ENCODE data around the gene LMTK3. TPM values are rescaled to one million over a fixed set of nuclear protein-coding genes. Genes with fewer than 3 reads are reported as not detected.

LMTK3 gene
- total and polyA plus RNA-seq, 9 of the 15 experiments (the other 6 are each of a cell fraction or from before 2014, with no cell fraction given): 0.35 to 12.3 (median 2.0) TPM; not detected in 2

DNA sequence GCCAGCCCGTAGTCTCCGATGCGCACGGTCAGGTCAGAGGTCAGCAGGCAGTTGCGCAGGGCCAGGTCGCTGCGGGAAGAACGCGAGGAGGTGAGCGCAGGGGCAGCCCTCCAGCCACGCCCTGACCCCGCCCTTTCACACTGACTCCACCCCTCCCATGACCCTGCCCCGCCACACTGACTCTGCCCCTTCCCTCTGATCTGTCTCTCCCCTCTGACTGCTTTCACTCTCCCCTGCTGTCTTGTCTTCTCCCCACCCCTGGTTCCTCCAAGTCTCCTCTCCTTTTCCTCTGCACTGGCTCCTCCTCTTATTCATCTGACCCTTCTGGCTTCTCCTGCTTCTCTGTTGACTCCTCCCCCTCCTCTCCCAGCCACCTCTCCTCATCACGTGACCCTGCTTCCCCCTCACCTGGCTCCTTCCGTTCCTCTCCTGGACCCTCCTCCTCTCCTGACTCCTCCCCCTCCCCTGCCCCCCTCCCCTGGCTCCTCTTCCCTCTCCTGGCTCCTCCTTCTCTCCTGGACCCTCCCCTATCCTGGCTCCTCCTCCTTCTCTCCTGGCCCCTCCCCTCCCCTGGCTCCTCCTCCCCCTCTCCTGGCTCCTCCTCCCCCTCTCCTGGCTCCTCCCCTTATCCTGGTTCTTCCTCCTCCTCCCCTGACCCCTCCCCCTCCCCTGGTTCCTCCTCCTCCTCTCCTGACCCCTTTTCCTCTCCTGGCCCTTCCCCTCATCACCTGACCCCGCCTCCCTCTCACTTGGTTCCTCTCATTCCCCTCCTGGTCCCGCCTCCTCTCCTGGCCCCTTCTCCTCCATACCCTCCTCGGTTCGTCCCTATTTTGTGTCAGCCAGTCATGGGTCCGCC, 9.9 kb downstream of the LMTK3 start (continued):
- TF ChIP-seq, protein P1, sequence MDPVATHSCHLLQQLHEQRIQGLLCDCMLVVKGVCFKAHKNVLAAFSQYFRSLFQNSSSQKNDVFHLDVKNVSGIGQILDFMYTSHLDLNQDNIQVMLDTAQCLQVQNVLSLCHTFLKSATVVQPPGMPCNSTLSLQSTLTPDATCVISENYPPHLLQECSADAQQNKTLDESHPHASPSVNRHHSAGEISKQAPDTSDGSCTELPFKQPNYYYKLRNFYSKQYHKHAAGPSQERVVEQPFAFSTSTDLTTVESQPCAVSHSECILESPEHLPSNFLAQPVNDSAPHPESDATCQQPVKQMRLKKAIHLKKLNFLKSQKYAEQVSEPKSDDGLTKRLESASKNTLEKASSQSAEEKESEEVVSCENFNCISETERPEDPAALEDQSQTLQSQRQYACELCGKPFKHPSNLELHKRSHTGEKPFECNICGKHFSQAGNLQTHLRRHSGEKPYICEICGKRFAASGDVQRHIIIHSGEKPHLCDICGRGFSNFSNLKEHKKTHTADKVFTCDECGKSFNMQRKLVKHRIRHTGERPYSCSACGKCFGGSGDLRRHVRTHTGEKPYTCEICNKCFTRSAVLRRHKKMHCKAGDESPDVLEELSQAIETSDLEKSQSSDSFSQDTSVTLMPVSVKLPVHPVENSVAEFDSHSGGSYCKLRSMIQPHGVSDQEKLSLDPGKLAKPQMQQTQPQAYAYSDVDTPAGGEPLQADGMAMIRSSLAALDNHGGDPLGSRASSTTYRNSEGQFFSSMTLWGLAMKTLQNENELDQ (CRISPR knock-in tag; IDR thresholded peaks at IDR 0.05; ENCODE audit: borderline replicate concordance): no peak
- TF ChIP-seq STAG1 (CRISPR knock-in tag; IDR thresholded peaks at IDR 0.05; ENCODE audit: borderline replicate concordance): no peak
- no peak for TF ChIP-seq GTF3C2 (IDR thresholded peaks at IDR 0.05; ENCODE audit: borderline replicate concordance, extremely low read depth, insufficient read length)
- peak; percentile 40; the same call in 1 of the 2 replicates for TF ChIP-seq GABPB1 (CRISPR knock-in tag; IDR thresholded peaks at IDR 0.05)
- no peak for TF ChIP-seq ESRRB (CRISPR knock-in tag; IDR thresholded peaks at IDR 0.05; ENCODE audit: borderline replicate concordance)
- TF ChIP-seq SMAD3 (CRISPR knock-in tag; conservative IDR thresholded peaks at IDR 0.05): no peak
- no peak for TF ChIP-seq RBM34 (IDR thresholded peaks at IDR 0.05; ENCODE audit: borderline replicate concordance, insufficient read depth, low read length)
- TF ChIP-seq MAFF (IDR thresholded peaks at IDR 0.05; ENCODE audit: low read length): no peak
- TF ChIP-seq MNT (conservative IDR thresholded peaks at IDR 0.05): peak in 1 of 2 experiments; percentile 74; a peak in 3 of 4 replicates
- TF ChIP-seq, protein P2, sequence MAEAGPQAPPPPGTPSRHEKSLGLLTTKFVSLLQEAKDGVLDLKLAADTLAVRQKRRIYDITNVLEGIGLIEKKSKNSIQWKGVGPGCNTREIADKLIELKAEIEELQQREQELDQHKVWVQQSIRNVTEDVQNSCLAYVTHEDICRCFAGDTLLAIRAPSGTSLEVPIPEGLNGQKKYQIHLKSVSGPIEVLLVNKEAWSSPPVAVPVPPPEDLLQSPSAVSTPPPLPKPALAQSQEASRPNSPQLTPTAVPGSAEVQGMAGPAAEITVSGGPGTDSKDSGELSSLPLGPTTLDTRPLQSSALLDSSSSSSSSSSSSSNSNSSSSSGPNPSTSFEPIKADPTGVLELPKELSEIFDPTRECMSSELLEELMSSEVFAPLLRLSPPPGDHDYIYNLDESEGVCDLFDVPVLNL (CRISPR knock-in tag; IDR thresholded peaks at IDR 0.05; ENCODE audit: low read depth): no peak
- TF ChIP-seq RBM17 (IDR thresholded peaks at IDR 0.05; ENCODE audit: borderline replicate concordance, low read depth, low read length): no peak
- TF ChIP-seq MAFG (tag; conservative IDR thresholded peaks at IDR 0.05): no peak
- TF ChIP-seq FOS (IDR thresholded peaks at IDR 0.05; ENCODE audit: extremely low read depth, insufficient read length): no peak
